Coronary artery (tissue), 2 donors: ENCODE measurements around the gene CABCOCO1.

ENCODE experiments used
- DNase-seq: peaks from one replicate; pipeline ENCODE4 v3.0.0-alpha.2; 2017; ENCODE audit warnings: low spot score
- H3K27ac ChIP-seq, 2 donors: fragments of 200-600 bp; sonication (generic); one replicate each; pipeline ENCODE4 v1.5.1; 2016 to 2019
- H3K4me3 ChIP-seq: fragments of 200-600 bp; sonication (generic); 2 replicates; pipeline ENCODE4 v1.5.1; 2016; ENCODE audit warnings: mild to moderate bottlenecking, moderate library complexity
- TF ChIP-seq, protein P1 (sequence below): fragments of 200-600 bp; sonication (generic); IDR thresholded peaks from one replicate; pipeline ENCODE4 v1.5.1; 2019; ENCODE audit warnings: antibody characterized with exemption

CABCOCO1 gene

DNA sequence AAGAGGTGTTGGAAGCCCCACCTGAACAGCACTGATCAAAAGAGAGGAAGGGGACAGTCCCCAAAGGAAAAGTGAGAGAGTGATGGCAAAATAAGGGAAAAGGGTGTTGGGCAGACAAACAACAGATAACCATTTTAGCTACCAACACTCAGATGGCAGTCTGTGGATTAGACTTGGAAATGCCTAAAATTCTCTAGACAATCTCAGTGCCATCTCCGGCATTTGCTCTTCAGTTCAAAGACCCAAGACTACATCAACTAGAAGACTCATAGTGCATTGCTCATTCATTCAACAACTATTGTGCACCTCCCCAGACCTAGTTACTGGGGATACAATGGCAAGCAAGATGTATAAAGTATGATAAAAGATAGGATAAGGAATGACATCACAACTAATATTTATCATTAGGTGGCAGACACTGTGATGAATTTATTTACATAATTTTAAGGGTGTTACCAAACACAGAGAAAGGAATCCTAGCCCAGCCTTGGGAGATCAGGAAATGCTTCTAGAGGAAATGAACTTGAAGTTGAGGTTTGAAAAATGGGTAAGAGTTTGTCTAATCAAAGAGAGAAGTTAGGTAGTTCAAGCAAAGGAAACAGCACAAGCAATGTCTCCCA lies 129.5 kb downstream of the CABCOCO1 start:
- no peak for DNase-seq
- Histone ChIP-seq H3K27ac (no peak overlapping the region), H3K4me3 (no peak overlapping the region)
- TF ChIP-seq, protein P1, sequence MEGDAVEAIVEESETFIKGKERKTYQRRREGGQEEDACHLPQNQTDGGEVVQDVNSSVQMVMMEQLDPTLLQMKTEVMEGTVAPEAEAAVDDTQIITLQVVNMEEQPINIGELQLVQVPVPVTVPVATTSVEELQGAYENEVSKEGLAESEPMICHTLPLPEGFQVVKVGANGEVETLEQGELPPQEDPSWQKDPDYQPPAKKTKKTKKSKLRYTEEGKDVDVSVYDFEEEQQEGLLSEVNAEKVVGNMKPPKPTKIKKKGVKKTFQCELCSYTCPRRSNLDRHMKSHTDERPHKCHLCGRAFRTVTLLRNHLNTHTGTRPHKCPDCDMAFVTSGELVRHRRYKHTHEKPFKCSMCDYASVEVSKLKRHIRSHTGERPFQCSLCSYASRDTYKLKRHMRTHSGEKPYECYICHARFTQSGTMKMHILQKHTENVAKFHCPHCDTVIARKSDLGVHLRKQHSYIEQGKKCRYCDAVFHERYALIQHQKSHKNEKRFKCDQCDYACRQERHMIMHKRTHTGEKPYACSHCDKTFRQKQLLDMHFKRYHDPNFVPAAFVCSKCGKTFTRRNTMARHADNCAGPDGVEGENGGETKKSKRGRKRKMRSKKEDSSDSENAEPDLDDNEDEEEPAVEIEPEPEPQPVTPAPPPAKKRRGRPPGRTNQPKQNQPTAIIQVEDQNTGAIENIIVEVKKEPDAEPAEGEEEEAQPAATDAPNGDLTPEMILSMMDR = no peak

DNA sequence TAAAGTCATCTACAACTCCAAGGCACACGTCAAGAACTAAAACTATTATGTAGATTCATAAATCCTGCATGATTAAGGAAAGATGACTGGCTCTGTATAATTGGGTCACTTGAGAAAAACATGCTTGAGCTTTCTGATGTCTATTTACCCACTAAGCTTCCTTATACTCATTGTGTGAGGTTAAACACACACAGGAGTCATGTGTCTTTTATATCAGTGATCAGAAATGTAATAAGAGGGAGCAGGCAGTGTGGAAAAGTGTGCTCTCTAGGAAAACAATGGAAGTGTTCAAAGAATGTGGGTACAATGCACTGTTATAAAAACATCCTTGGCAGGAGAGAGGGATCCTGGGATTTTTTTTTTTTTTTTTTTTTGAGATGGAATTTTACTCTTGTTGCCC lies 130.2 kb downstream of the CABCOCO1 start:
- H3K4me3 ChIP-seq = no peak overlapping the region
- TF ChIP-seq, protein P1 = no peak
- no peak overlapping the region for H3K27ac ChIP-seq
- DNase-seq = no peak

DNA sequence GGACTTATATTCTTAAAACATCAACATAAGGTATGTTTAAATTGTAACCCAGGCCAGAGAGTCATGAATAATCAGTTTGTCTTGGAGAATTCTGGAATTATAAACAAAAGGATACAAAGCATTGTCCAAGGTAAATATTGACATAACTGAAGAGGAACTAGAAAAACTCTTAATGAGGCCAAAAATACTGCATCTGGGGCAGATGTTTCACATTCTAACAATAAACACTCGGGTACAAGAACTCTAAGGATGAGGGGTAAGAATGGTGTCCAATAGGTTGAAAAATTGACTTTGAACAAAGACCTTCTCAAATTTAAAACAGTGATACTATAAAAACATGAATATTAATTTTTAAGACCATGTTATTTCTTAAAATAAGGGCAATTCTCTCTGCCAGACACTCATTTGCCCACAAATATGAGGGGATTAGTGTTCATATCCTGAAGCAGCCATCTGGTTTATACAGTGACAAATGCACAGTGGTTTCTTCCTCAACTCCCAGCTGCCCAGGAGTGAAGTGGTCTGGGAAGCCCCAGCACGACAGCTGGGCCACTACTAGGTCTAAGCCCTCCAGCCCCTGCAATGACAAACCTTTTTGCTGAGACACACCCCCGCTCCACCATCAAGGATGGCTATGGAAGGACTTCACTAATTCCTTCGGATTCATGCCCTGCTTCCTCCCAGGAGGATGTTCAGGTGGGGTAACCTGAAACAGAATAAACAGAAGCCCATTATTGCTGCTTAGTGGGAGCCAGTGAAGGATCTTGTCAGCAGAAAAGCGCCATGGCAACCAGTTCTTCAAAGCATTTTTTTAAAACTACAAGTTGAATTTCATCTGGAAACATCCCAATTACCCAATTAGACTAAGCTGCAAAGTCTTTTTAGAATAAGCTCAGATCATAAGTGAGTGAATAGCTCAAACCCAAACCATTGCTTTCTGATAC lies 131.3 kb downstream of the CABCOCO1 start:
- DNase-seq = no peak
- TF ChIP-seq, protein P1 = no peak
- no peak overlapping the region for H3K4me3 ChIP-seq
- H3K27ac ChIP-seq = no peak overlapping the region

DNA sequence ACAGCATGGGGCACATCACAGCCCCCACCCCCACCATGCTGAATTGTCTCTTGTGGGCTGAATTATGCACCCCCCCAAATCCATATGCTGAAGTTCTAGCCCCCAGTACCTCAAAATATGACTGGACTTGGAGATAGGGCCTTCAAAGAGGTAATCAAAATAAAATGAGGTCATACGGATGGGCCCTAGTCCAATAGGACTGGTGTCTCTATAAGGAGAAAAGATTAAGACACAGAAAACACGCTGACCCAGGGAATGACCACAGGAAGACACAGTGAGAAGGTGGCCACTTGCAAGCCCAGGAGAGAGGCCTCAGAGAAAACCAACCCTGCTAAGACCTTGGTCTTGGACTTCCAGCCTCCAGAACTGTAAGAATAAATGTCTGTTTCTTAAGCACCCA lies 132.4 kb downstream of the CABCOCO1 start:
- Histone ChIP-seq H3K27ac (no peak overlapping the region), H3K4me3 (no peak overlapping the region)
- TF ChIP-seq, protein P1 = no peak
- no peak for DNase-seq

DNA sequence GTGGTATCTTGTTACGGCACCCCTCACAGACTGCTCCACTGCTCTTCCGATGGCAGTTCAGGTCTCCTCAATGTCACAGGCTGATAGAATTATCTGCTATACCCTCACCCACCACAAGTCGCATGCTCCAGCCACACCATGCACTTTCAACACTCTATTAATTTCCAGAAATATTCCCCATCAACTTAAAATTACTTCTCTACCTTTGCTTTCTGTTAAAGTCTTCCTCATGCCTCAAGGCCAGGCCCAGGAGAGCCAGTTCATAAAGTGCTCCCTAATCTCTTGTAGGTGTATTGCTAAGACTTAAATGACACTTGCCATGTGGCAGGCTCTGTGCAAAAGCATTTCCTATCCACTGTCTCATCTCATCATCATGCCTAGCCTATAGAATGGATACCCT lies 132.8 kb downstream of the CABCOCO1 start:
- TF ChIP-seq, protein P1 = no peak
- H3K4me3 ChIP-seq = no peak overlapping the region
- no peak for DNase-seq
- no peak overlapping the region for H3K27ac ChIP-seq

DNA sequence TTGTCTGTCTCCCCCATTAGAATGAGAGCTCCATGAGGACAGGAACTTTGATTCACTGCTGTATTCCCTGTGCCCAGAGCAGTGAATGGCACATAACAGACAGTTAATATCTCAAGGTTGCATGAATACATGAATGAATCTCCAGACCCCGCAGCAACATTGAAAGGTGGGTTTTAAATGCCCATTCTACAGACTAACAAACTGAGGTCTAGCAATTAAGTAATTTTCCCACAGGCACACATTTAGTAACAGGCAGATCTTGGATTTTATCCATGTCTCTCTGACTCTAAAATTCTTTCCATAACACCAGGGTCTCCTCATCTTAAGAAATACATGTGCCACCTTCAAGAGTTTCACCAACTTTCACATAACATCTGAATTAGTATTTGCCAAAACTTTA lies 134.1 kb downstream of the CABCOCO1 start:
- Histone ChIP-seq H3K4me3 (no peak overlapping the region), H3K27ac (no peak overlapping the region)
- TF ChIP-seq, protein P1 = no peak
- no peak for DNase-seq
